Smooth muscle cell (in vitro differentiated cells): Measurements from ENCODE around the gene NT5C3A. TPM values are rescaled to one million over a fixed set of nuclear protein-coding genes. Genes with fewer than 3 reads are reported as not detected.
"Not testable (repeated sequence)": the region's sequence is repeated elsewhere in the genome, so short reads cannot be mapped to it uniquely, and the experiment has no call there.

Experiments
- DNase-seq: peaks from one replicate; lab custom pipeline; 2025; ENCODE audit not compliant: unreplicated experiment; lab: John Stamatoyannopoulos, UW
- H2AFZ ChIP-seq: fragments of 200-600 bp; sonication (generic); 2 replicates; pipeline ENCODE4 v1.6.0; 2016; ENCODE audit warnings: antibody characterized with exemption, low read depth, mild to moderate bottlenecking
- H3F3A ChIP-seq: fragments of 200-600 bp; sonication (generic); 2 replicates; pipeline ENCODE4 v1.6.0; 2017; ENCODE audit warnings: antibody characterized with exemption, low read depth
- H3K27ac ChIP-seq: fragments of 200-600 bp; sonication (generic); 2 replicates; pipeline ENCODE4 v1.5.1; 2016; ENCODE audit warnings: low read depth, mild to moderate bottlenecking
- H3K27me3 ChIP-seq: fragments of 200-600 bp; sonication (generic); 2 replicates; pipeline ENCODE4 v1.6.1; 2016; ENCODE audit warnings: low read depth, mild to moderate bottlenecking
- H3K36me3 ChIP-seq: fragments of 200-600 bp; sonication (generic); 2 replicates; pipeline ENCODE4 v1.5.1; 2016; ENCODE audit warnings: low read depth
- H3K4me1 ChIP-seq: fragments of 200-600 bp; sonication (generic); 2 replicates; pipeline ENCODE4 v1.5.1; 2016; ENCODE audit warnings: low read depth
- H3K4me2 ChIP-seq: fragments of 200-600 bp; sonication (generic); 2 replicates; pipeline ENCODE4 v1.6.0; 2016; ENCODE audit warnings: mild to moderate bottlenecking
- H3K4me3 ChIP-seq: fragments of 200-600 bp; sonication (generic); 2 replicates; pipeline ENCODE4 v1.5.1; 2016; ENCODE audit warnings: mild to moderate bottlenecking
- H3K79me2 ChIP-seq: fragments of 200-600 bp; sonication (generic); 2 replicates; pipeline ENCODE4 v1.6.0; 2016; ENCODE audit warnings: low read depth, mild to moderate bottlenecking
- H3K9ac ChIP-seq: fragments of 200-600 bp; sonication (generic); 2 replicates; pipeline ENCODE4 v1.6.0; 2016; ENCODE audit warnings: low read depth
- H3K9me3 ChIP-seq: fragments of 200-600 bp; sonication (generic); replicated peaks from 2 replicates; pipeline ENCODE4 v1.5.1; 2016; ENCODE audit warnings: low read depth
- H4K20me1 ChIP-seq: fragments of 200-600 bp; sonication (generic); 2 replicates; pipeline ENCODE4 v1.6.0; 2016; ENCODE audit warnings: low read depth
- WGBS: methylation state at CpG from one replicate; pipeline ENCODE4 v1.1.7; 2016; ENCODE audit warnings: low lambda C conversion rate; 5-methylcytosine and 5-hydroxymethylcytosine counted together
- polyA plus RNA-seq: library from polyadenylated mRNA; unstranded; fragments of >200 nt; fragmentation: Nextera tagmentation; extraction: Ambion mirVana; gene quantifications from 2 replicates; pipeline ENCODE4 v1.2.1, GENCODE V29; 2016
- small RNA-seq: library from RNA; depleted of rRNA; stranded (forward); fragments of <200 nt; gene quantifications from one replicate; pipeline ENCODE3, GENCODE V24; 2014
- total RNA-seq: library from RNA; depleted of rRNA; stranded (reverse); fragments of >200 nt; gene quantifications from 2 replicates; pipeline ENCODE4 v1.2.3, GENCODE V29; 2014
- TF ChIP-seq, protein P1 (sequence below): fragments of 200-600 bp; sonication (generic); IDR thresholded peaks from 2 replicates; pipeline ENCODE4 v1.5.1; 2017; ENCODE audit warnings: borderline replicate concordance, mild to moderate bottlenecking, antibody characterized with exemption; ENCODE audit not compliant: insufficient read depth, poor library complexity, severe bottlenecking

Gene NT5C3A
- total and polyA plus RNA-seq, 2 experiments from 2014 or later = 12.9 to 25.4 TPM

DNA sequence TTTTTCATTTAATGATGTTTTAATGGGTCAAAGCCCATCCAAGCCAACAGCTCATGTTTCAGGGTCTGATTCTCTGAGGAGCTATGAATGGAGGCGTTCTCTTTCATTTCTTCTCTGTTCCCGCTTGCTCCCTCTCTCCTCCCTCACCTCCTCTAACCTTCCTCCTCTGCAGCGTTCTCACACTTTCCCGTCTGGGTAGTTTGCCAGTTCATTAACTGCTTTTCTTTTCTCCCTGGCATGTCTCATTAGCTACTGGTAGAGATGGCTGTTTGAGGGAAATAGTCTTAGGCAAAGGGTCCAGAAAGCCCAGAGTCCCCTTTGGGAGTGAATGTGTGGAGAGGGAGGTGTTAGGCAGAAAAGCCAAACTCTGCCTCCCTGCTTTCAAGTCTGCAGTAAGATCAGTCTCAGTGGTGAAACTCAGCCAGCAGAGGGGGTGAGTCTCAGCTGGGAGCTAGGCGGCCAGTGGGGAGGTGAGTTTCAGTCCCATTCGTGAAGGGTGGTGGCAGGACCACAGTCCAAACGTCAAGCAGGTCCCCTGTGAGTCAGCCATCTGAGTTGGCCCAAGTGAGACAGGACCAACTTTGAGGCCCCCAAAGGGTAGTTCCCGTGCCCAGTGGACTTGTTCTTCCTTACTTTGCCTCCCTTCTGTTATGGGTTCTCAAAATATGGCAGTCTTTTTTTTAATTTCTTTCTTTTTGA lies 98.0 kb downstream of the NT5C3A start:
- H3K79me2 ChIP-seq, H3K9me3 ChIP-seq, H3K9ac ChIP-seq, H3K27me3 ChIP-seq, H2AFZ ChIP-seq, DNase-seq, H3K36me3 ChIP-seq, H3K4me2 ChIP-seq, H3K4me1 ChIP-seq, H3K27ac ChIP-seq, H3K4me3 ChIP-seq, H3F3A ChIP-seq: not testable (repeated sequence)
- H4K20me1 ChIP-seq = peaks cover 17% of the 10 kb centered on the region
- WGBS = 51% methylated on average over 7 of the region's 8 CpGs
- TF ChIP-seq, protein P1, sequence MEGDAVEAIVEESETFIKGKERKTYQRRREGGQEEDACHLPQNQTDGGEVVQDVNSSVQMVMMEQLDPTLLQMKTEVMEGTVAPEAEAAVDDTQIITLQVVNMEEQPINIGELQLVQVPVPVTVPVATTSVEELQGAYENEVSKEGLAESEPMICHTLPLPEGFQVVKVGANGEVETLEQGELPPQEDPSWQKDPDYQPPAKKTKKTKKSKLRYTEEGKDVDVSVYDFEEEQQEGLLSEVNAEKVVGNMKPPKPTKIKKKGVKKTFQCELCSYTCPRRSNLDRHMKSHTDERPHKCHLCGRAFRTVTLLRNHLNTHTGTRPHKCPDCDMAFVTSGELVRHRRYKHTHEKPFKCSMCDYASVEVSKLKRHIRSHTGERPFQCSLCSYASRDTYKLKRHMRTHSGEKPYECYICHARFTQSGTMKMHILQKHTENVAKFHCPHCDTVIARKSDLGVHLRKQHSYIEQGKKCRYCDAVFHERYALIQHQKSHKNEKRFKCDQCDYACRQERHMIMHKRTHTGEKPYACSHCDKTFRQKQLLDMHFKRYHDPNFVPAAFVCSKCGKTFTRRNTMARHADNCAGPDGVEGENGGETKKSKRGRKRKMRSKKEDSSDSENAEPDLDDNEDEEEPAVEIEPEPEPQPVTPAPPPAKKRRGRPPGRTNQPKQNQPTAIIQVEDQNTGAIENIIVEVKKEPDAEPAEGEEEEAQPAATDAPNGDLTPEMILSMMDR = peak; percentile 19

Small RNA genes lying within 50 kb of the gene (small RNA-seq; reads per million reads assigned to genes)
- gene RN7SL505P (not detected), gene RNU6-388P (not detected), gene RPS29P14 (not detected)

Other genes with a start within 250 kb of the NT5C3A start
- gene KBTBD2, start 171.0 kb downstream of the NT5C3A start, total RNA-seq = 32.7 and 43.2 TPM in 2 replicates
- 21.2 and 25.6 TPM in 2 replicates for gene KBTBD2, start 171.0 kb downstream of the NT5C3A start, polyA plus RNA-seq
- gene FKBP9, start 105.3 kb downstream of the NT5C3A start, total RNA-seq = 99.0 and 133 TPM in 2 replicates
- gene FKBP9, start 105.3 kb downstream of the NT5C3A start, polyA plus RNA-seq = 111 and 130 TPM in 2 replicates
- gene RP9, start 46.6 kb upstream of the NT5C3A start, total RNA-seq = 15.3 and 23.9 TPM in 2 replicates
- gene RP9, start 46.6 kb upstream of the NT5C3A start, polyA plus RNA-seq = 23.3 and 28.3 TPM in 2 replicates
- gene BBS9, start 66.8 kb upstream of the NT5C3A start, total RNA-seq = 19.6 and 25.5 TPM in 2 replicates
- 12.8 and 13.4 TPM in 2 replicates for gene BBS9, start 66.8 kb upstream of the NT5C3A start, polyA plus RNA-seq